Thyroid gland (tissue), 4 donors: ENCODE measurements around the gene COQ4. TPM values are rescaled to one million over a fixed set of nuclear protein-coding genes. Genes with fewer than 3 reads are reported as not detected.
"Not testable (repeated sequence)": the region's sequence is repeated elsewhere in the genome, so short reads cannot be mapped to it uniquely, and the experiment has no call there.

ENCODE experiments used
- DNase-seq, 2 donors: peaks; one replicate each; pipeline ENCODE4 v3.0.0-alpha.2; 2019
- H3K27ac ChIP-seq, 3 donors: fragments of 200-600 bp; sonication (generic); 1 replicate in 2 of 3; 2 replicates in 1 of 3; pipeline ENCODE4 v1.5.1; 2016 to 2019; ENCODE audit warnings: mild to moderate bottlenecking in 1 of 3, moderate library complexity in 1 of 3
- H3K27me3 ChIP-seq: fragments of 200-600 bp; sonication (generic); one replicate; pipeline ENCODE4 v1.5.1; 2019
- H3K36me3 ChIP-seq, 2 donors: fragments of 200-600 bp; sonication (generic); one replicate each; pipeline ENCODE4 v1.5.1; 2016 to 2019
- H3K4me1 ChIP-seq, 2 donors: fragments of 200-600 bp; sonication (generic); one replicate each; pipeline ENCODE4 v1.5.1; 2017 to 2019
- H3K4me3 ChIP-seq, 3 donors: fragments of 200-600 bp; sonication (generic); replicated peaks in 1 of 3; 1 replicate in 2 of 3; 2 replicates in 1 of 3; pipeline ENCODE4 v1.5.1; 2016; ENCODE audit warnings: mild to moderate bottlenecking in 1 of 3
- H3K9me3 ChIP-seq: fragments of 200-600 bp; sonication (generic); one replicate; pipeline ENCODE4 v1.5.1; 2017
- POLR2A ChIP-seq, 2 donors: fragments of 450-650 bp; IDR thresholded peaks; one replicate each; pipeline ENCODE4 v1.6.1; 2017; ENCODE audit warnings: antibody characterized with exemption in 2 of 2, mild to moderate bottlenecking in 2 of 2, moderate library complexity in 1 of 2
- whole genome bisulfite sequencing, 2 donors: methylation state at CpG; one replicate each; pipeline ENCODE4 v1.1.5; 2017; 5-methylcytosine and 5-hydroxymethylcytosine counted together
- intact Hi-C: fragments of 100-400 bp; cut with DNase I; formaldehyde crosslinking; loops from one replicate; pipeline ENCODE4 v1.15.1; 2023
- total RNA-seq, 4 donors: library from RNA; depleted of rRNA; stranded (reverse); fragments of >200 nt; gene quantifications; one replicate each; pipeline ENCODE4 v1.2.3, GENCODE V29; 2016
- TF ChIP-seq, protein P1 (sequence below), 6 experiments: fragments of 200-600 bp in 3 of 6; fragments of 450-650 bp in 3 of 6; sonication (generic) in 3 of 6; IDR thresholded peaks; one replicate each; pipeline ENCODE4 v1.5.1; 2016 to 2019; ENCODE audit warnings: antibody characterized with exemption in 6 of 6, mild to moderate bottlenecking in 2 of 6, inconsistent platforms in 1 of 6, moderate library complexity in 1 of 6

The COQ4 gene
- total RNA-seq, 4 donors from 2014 or later = 71.8 to 137 (median 108) TPM

DNA sequence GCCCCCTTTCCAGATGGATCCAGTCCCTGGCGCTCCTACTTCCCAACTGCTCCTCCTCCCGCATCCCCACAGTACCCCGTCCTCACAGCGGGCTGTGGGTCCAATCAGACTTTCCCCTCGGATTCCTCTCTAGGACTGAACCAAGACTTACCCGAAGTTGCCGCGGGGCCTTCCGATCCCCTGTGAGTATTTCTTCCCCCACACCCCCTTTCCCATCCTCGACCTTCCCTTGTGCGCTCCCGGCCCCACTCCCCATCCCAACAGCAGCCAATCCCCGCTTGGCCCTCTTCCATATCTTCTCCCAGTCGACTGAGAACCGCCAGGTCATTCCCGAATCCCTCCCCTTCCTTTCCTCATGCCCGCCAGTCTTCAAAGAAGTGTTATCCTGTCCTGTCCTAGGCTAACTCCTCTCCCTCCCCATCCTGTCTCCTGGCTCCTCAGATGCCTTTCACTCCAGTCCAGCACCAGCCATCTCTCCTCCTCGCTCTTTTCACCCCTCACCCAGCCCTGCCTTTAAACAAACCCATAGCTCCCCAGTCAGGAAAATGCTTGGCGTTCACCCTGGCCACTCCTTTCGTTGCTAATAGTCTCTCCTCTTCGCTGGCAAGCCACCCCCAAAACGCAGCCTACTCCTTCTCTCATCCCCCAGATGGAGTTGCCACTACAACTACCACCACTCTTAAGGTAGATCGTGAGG is 45.9 kb upstream of the COQ4 start:
- WGBS, 2 donors = 3 to 6% methylated on average over 23 of the region's 23 CpGs
- intact Hi-C loops = loop anchor here (5.0 kb wide), 1 partner anchor 46 kb away; the partner anchor contains the start of genes COQ4 and TRUB2
- TF ChIP-seq, protein P1, sequence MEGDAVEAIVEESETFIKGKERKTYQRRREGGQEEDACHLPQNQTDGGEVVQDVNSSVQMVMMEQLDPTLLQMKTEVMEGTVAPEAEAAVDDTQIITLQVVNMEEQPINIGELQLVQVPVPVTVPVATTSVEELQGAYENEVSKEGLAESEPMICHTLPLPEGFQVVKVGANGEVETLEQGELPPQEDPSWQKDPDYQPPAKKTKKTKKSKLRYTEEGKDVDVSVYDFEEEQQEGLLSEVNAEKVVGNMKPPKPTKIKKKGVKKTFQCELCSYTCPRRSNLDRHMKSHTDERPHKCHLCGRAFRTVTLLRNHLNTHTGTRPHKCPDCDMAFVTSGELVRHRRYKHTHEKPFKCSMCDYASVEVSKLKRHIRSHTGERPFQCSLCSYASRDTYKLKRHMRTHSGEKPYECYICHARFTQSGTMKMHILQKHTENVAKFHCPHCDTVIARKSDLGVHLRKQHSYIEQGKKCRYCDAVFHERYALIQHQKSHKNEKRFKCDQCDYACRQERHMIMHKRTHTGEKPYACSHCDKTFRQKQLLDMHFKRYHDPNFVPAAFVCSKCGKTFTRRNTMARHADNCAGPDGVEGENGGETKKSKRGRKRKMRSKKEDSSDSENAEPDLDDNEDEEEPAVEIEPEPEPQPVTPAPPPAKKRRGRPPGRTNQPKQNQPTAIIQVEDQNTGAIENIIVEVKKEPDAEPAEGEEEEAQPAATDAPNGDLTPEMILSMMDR (IDR thresholded peaks at IDR 0.05) = no peak
- TF ChIP-seq POLR2A (IDR thresholded peaks at IDR 0.05) = no peak
- peak overlapping the region; percentile 22 to 66 (median 62) for H3K4me3 ChIP-seq
- peaks cover 22 to 44% of the 10 kb centered on the region in 2 donors for H3K4me1 ChIP-seq
- DNase-seq = peak; percentile 23 to 29
- H3K9me3 ChIP-seq = no peaks in the 10 kb centered on the region
- peak overlapping the region; percentile 16 to 88 (median 85) for H3K27ac ChIP-seq
- H3K36me3 ChIP-seq = peaks cover 8 to 19% of the 10 kb centered on the region in 2 donors
- no peaks in the 10 kb centered on the region for H3K27me3 ChIP-seq

DNA sequence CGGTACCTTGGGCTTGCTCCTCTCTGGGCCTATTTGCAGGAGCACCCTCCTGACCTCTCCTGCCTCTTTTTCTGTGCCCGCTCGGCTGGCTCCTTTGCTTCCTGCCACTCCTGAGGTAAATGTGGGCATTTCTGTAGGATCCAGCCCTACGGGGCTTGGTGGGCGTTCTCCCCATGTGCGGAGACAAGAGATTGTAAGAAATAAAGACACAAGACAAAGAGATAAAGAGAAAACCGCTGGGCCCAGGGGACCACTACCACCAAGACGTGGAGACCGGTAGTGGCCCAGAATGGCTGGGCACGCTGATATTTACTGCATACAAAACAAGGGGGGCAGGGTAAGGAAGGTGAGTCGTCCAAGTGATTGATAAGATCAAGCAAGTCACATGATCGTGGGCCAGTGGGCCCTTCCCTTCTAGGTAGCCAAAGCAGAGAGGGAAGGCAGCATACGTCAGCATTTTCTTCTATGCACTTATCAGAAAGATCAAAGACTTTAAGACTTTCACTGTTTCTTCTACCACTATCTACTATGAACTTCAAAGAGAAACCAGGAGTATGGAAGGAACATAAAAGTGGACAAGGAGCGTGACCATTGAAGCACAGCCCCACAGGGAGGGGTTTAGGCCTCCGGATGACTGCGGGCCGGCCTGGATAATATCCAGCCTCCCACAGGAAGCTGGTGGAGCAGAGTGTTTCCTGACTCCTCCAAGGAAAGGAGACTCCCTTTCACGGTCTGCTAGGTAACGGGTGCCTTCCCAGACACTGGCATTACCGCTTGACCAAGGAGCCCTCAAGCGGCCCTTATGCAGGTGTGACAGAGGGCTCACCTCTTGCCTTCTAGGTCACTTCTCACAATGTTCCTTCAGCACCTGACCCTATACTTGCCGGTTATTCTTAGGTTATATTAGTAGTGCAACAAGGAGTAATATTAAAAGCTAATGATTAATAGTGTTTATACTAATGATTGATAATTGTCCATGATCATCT is 43.3 kb upstream of the COQ4 start:
- not testable (repeated sequence) for H3K27me3 ChIP-seq, H3K9me3 ChIP-seq, H3K4me3 ChIP-seq, H3K36me3 ChIP-seq
- peak; percentile 78 to 79 for DNase-seq
- WGBS, 2 donors = 43% methylated on average over 20 to 22 of the region's 22 CpGs
- H3K4me1 ChIP-seq = peaks cover 22 to 45% of the 10 kb centered on the region in 2 donors
- intact Hi-C loops = loop anchor here (5.0 kb wide), 1 partner anchor 43 kb away; the partner anchor contains the start of genes COQ4 and TRUB2
- peak overlapping the region; percentile 44 to 70 (median 66) for H3K27ac ChIP-seq

DNA sequence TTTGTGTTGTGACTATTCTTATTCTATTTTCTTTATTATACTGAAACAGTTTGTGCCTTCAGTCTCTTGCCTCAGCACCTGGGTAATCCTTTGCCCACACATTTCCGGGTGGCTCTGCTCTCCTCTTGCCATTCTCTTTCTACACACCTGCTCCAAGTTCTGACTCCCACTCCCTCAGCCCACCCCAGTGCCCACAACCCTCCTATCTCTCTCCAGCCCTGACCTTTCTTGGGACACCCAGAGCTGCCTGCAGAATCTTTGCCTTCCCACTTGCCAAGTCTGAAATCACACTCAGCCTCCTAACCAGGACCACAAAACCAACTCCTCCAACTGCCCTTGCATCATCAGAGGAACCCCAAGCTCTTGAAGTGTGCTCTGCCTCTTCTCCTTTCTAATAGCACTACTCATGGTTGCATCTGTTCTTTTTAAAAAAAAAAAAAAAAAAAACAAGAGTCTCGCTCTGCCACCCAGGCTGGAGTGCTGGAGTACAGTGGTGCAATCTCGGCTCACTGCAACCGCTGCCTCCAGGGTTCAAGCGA is 42.5 kb upstream of the COQ4 start:
- TF ChIP-seq, protein P1 (IDR thresholded peaks at IDR 0.05) = no peak
- TF ChIP-seq POLR2A (IDR thresholded peaks at IDR 0.05) = no peak
- Histone ChIP-seq H3K27ac (peak overlapping the region; percentile 44 to 70 (median 66)), H3K27me3 (no peaks in the 10 kb centered on the region), H3K36me3 (no peaks in the 10 kb centered on the region), H3K9me3 (no peaks in the 10 kb centered on the region), H3K4me1 (peaks cover 21 to 45% of the 10 kb centered on the region in 2 donors), H3K4me3 (no peak overlapping the region)
- intact Hi-C loops = no loop called here
- WGBS, 2 donors = 53 to 66% methylated on average over 5 of the region's 5 CpGs
- peak; percentile 13 to 31 for DNase-seq

GRCh38 chr9:128282500-128282899 is 40.1 kb upstream of the COQ4 start:
- DNase-seq = no peak
- intact Hi-C loops = no loop called here
- no peak for TF ChIP-seq POLR2A (IDR thresholded peaks at IDR 0.05)
- TF ChIP-seq, protein P1 (IDR thresholded peaks at IDR 0.05) = no peak
- H3K36me3 ChIP-seq = no peaks in the 10 kb centered on the region
- H3K4me1 ChIP-seq = peaks cover 36 to 60% of the 10 kb centered on the region in 2 donors
- no peak overlapping the region for H3K4me3 ChIP-seq
- no peaks in the 10 kb centered on the region for H3K9me3 ChIP-seq
- 89 to 95% methylated on average over 6 of the region's 6 CpGs for WGBS, 2 donors
- H3K27me3 ChIP-seq = no peaks in the 10 kb centered on the region
- no peak overlapping the region for H3K27ac ChIP-seq

DNA sequence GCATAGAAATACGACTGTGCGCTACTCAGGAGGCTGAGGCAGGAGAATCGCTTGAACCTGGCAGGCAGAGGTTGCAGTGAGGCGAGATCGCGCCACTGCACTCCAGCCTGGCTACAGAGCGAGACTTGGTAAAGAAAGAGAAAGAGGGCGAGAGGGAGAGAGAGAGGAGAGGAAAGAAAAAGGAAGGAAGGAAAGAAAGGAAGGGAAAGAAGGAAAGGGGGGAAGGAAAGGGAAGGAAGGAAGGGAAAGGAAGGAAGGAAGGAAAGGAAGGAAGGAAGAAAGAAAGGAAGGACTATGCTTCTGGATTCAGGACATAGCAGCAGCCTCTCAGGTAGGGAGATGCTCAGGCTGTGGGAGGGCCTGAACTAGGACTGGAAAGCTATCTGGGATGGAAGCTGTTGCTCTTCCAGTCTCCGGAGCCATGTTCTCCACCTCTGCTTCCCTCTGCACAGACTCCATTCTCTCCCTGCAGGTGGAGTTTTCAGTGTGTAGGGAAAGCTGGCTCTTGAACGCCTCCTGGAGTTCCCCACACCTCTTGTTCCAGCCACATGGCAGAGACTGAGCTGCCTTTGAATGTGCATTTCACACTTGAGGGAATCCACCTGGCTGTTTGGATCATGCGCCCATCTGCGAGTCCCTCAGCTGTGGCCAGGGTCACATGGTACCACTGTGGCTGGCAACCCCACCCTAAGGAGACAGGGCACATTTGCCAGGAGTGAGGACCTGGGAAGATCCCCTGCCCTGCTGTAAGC is 37.4 kb upstream of the COQ4 start:
- intact Hi-C loops = no loop called here
- H3K36me3 ChIP-seq = no peaks in the 10 kb centered on the region
- peak overlapping the region; percentile 42 to 82 (median 82) for H3K27ac ChIP-seq
- TF ChIP-seq, protein P1 (IDR thresholded peaks at IDR 0.05) = peak in 3 of 6 experiments; percentile 15 to 35 (median 28)
- TF ChIP-seq POLR2A (IDR thresholded peaks at IDR 0.05) = no peak
- no peak overlapping the region for H3K4me3 ChIP-seq
- H3K4me1 ChIP-seq = peaks cover 36 to 53% of the 10 kb centered on the region in 2 donors
- WGBS, 2 donors = 80 to 83% methylated on average over 10 to 12 of the region's 12 CpGs
- peak; percentile 85 to 87 for DNase-seq
- H3K9me3 ChIP-seq = no peaks in the 10 kb centered on the region
- H3K27me3 ChIP-seq = no peaks in the 10 kb centered on the region
